Kasumi-1 (cell line): ENCODE measurements around the gene HNRNPL.
A peak's percentile ranks its signal among the peaks of the same experiment; 100 is the strongest.
"Not testable (repeated sequence)": the region's sequence is repeated elsewhere in the genome, so short reads cannot be mapped to it uniquely, and the experiment has no call there.

Source experiments
- DNase-seq, 2 experiments: peaks; one replicate each; lab custom pipeline; 2025; lab: John Stamatoyannopoulos, UW

The HNRNPL gene

DNA sequence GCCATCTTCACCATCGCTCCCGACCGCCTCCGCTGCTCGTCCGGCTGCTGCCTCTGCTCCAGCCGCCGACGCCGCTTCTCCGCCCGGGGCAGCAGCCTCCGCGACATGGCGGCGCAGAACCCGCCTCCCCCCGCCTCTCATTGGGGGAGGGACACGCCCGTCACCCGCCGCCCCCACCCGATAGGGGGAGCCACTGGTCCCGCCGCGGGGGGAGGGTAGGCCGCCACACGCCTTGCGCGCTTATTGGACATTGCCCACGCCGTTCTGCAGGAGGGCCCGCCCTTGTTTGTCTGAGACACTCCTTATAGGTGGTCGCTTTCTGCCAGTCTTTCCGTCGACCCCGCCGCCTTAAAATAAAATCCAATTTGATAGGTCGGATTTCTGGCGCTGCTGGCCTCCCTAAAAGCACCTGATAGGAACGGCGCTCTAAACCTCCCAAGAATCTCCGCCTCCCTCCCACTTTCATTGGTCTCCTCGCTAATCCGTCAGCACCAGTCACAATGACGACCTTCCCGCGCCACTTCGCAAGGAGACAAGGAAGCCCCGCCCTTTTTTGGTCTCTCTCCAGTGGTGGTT is at the start of gene HNRNPL:
HNRNPL (minus strand) TSS at position 127 of the 576 bp plus-strand sequence; CDS start at position 107, 20 bp downstream.
- peak; percentile 100 for DNase-seq

DNA sequence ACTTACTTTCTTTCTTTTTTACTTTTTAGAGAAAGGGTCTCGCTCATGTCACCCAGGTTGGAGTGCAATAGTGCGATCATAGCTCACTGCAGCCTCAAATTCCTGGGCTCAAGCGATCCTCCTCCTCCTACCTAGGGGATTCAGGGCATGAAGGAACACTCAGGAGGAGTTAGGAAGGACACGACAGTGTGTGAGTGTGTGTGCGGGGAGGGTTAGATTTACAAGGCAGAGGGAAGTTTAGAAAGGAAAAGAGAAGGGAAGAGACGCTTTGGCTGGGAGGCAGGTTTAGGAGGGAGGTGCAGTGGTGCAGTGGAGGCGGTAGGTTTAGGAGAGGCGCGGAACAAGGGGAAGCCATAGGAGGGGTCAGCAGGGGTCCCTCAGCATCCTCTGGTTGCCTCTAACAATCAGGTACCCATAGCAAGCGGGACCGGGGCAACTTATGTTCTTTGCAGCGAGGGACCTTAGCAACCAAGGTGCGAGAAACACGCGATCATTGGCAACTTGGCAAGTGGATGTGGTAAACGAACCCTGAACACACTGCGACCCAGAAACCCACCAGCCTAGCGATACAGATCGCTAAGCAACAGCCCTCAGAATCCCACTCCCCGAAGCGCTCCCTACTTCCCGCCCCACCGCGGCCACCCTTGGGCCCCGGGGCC is 49.1 kb upstream of the HNRNPL start:
- DNase-seq: peak; percentile 3 to 34

- DNase-seq: no peak
Measured at GRCh38 chr19:38894968-38895367, 45.2 kb upstream of the HNRNPL start.

DNA sequence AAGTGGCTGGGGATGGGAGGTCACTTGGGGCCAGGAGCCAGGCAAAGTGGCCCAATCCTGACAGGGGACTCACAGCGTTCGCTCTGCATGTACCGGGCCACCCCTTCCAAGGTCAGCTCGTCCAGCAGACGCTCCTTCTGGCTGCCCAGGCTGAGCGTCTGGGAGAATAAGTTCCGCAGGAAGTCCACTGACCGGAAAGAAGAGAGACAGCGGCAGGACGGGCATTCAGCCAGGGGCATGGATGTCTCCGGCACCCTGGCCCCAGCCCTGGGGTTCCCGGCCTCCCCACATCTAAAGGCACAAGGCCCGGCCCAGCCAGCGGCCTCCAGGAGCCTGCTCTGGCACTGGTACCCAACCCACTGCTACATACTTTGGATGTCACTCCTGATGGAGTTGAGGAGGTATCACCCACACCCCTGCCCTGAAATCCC is 43.6 kb upstream of the HNRNPL start:
- no peak for DNase-seq

GRCh38 chr19:38892841-38893240 is 43.1 kb upstream of the HNRNPL start:
- no peak for DNase-seq

DNA sequence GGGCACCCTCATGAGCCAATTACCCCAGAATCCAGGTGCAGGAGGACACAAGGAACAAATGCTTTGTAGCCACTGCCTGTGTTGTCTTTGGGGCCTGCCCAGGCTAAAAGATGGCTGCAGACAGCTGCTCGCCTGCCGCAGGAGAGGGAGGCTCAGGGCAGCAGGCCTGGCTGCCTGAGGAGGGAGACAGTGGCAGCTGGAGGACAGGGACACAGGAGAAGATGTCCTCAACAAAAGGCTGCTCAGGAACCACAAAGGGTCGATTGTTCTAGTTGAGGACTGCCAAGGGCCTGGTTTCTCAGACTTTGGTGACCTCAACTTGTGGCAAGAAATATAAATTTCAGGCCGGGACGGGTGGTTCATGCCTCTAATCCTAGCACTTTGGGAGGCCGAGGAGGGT is 42.0 kb upstream of the HNRNPL start:
- DNase-seq: no peak

GRCh38 chr19:38890686-38891085 is 40.9 kb upstream of the HNRNPL start:
- no peak for DNase-seq

- DNase-seq: no peak
Measured at GRCh38 chr19:38889803-38890202, 40.0 kb upstream of the HNRNPL start.

GRCh38 chr19:38888876-38889275 is 39.1 kb upstream of the HNRNPL start:
- no peak for DNase-seq

GRCh38 chr19:38884691-38885090 is 34.9 kb upstream of the HNRNPL start:
- not testable (repeated sequence) for DNase-seq

DNA sequence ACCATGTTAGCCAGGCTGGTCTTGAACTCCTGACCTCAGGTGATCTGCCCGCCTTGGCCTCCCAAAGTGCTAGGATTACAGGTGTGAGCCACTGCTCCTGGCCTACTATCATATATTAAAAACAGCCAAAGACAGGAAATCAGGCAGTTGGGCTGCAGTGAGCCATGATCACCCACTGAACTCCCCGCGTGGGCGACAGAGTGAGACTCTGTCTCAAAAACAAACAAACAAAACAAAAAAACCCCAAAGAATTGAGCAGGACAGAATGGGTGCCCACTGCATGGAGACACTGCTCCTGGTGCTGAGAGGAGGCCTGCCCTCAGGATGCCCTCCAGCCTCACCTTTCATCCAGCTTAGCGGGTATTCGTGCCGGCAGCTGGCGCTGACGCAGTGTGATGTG is 33.5 kb upstream of the HNRNPL start:
- DNase-seq: no peak

DNA sequence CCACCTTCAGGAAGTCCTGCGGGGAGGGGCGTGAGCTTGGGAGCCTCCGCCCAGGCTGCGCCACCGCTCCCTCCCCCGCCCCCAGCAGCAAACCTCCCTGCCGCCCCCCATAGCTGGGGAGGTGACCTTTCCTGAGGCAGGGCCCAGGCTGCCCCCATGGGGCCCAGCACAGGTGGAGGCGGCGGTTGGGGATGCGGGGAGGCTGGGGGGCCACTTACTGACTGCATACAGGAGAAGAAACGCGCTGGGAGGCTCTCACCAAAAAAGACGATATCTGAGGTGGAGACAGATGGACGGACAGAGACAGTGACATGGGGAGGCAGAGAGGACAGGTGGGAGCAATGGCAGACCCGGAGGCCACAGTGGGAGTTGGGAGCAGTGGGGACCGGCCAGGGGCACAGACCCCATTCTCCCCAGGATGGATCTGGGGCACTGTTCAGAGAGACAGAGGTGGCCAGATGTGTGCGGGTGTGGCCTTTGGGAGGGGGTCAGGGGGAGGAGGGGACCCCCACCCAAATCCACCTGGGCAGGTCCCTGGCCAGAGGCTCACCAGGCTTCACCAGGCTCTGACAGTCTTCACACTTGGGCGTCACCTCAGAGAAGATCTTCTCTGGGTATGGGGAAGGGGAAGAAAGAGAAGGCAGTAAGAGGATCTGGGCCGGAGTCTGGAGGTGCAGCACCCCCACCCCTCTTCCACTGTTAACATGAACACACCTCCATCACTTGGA is 31.3 kb upstream of the HNRNPL start:
- no peak for DNase-seq

GRCh38 chr19:38880076-38880881 is 30.5 kb upstream of the HNRNPL start:
- DNase-seq: no peak

DNA sequence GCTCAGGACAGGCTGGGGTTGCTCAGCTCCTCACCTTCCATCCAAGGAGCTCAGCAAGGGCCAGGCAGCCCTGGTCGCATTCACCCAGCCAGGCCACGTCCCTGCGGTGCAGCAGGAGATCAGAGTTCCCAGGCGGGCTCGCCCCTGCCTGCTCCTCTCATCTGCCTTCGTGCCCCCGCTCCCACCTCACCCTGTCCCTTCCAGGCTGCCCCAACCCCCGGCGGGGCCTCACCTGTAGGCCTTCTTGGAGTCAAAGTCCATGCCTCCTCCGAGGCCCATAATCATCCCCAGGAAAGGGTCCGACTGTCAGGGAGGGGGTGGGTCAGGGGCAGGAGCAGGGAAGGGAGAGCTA is 29.6 kb upstream of the HNRNPL start:
- DNase-seq: no peak

GRCh38 chr19:38878575-38879399 is 29.0 kb upstream of the HNRNPL start:
- DNase-seq: no peak

DNA sequence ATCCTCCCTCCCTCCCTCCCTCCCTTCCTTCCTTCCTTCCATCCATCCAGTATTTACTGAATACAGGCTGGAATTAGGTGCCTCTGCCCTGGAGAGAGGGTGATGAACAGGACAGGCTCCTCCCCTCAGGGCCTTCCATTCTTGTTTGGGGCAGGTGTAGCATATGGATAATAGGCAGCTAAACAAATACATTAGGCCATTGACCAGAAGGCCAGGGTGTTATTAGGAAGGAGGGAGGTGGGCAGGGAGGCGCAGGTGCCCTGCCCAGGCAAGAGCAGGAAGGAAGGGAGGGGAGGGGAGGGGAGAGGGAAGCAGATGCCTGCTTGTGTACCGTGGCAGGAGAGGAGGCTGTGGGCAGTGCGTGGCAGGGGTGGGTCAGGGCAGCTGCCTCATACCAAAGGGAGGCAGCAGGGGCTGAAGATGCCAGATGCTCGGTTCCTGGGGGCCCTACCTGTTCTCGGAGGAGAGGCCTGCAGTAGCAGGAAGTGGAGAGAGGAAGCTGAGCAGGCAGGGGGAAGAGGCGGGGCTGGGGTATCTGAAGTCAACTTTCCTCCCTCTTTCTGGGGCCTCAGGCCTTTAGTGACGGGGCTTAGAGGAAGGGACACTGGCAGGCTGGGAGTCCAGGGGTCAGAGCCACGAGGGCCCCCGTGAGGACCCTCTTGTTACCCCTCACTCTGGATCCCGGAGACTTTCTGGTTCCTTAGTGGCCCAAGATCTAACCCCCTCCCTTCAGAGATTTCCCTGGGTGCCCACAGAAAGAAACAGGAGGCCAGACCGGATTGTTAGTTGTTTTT is 28.2 kb upstream of the HNRNPL start, which contains the start of gene RINL:
RINL (minus strand) TSS at position 495 of the 794 bp plus-strand sequence. CDS start 1,533 bp downstream, outside the sequence.
- peak; percentile 63 to 75 for DNase-seq

DNA sequence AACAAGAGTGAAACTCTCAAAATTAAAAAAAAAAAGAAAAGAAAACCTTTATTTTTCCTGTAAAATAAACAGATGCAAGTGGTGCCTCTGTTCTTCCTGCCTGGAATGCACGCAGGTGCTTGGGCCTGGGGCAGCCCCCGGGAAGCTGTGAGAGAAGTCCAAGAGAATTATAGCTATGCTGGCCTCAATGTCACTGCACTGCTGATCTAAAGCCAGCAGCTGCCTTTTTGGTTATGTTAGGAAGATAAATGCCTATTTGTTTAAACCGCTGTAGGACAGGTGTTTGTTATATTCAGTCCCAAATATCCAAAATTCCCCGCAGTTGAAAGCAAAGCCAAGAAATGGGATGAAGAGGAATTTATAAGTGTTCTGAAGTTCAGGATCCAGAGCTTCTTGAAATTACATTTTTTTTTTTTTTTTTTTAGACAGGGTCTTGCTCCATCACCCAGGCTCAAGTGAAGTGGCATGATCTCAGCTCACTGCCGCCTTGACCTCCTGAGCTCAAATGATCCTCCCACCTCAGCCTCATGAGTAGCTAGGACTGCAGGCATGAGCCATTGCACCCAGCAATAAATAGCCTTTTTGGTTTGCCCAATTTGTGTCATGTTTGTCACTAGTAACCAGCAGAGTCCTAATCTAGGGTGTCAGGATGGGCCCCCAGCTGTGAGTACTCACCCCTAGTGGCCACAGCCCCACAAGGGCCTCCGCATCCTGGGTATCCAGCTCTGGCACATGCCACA is 26.0 kb upstream of the HNRNPL start:
- no peak for DNase-seq

GRCh38 chr19:38873400-38873799 is 23.6 kb upstream of the HNRNPL start:
- DNase-seq: not testable (repeated sequence)

GRCh38 chr19:38870612-38871011 is 20.8 kb upstream of the HNRNPL start:
- DNase-seq: no peak
